GM19463 (cell line): Measurements from ENCODE around the gene NAIF1.
"Not testable (repeated sequence)": the region's sequence is repeated elsewhere in the genome, so short reads cannot be mapped to it uniquely, and the experiment has no call there.

Experiments
- ATAC-seq: cut with Tn5 transposase; IDR thresholded peaks from one replicate; pipeline ENCODE4 v1.9.1; 2021; ENCODE audit warnings: mild to moderate bottlenecking, moderate library complexity; ENCODE audit not compliant: unreplicated experiment

NAIF1 gene, protein sequence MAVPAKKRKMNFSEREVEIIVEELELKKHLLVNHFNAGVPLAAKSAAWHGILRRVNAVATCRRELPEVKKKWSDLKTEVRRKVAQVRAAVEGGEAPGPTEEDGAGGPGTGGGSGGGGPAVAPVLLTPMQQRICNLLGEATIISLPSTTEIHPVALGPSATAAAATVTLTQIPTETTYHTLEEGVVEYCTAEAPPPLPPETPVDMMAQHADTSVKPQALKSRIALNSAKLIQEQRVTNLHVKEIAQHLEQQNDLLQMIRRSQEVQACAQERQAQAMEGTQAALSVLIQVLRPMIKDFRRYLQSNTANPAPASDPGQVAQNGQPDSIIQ

DNA sequence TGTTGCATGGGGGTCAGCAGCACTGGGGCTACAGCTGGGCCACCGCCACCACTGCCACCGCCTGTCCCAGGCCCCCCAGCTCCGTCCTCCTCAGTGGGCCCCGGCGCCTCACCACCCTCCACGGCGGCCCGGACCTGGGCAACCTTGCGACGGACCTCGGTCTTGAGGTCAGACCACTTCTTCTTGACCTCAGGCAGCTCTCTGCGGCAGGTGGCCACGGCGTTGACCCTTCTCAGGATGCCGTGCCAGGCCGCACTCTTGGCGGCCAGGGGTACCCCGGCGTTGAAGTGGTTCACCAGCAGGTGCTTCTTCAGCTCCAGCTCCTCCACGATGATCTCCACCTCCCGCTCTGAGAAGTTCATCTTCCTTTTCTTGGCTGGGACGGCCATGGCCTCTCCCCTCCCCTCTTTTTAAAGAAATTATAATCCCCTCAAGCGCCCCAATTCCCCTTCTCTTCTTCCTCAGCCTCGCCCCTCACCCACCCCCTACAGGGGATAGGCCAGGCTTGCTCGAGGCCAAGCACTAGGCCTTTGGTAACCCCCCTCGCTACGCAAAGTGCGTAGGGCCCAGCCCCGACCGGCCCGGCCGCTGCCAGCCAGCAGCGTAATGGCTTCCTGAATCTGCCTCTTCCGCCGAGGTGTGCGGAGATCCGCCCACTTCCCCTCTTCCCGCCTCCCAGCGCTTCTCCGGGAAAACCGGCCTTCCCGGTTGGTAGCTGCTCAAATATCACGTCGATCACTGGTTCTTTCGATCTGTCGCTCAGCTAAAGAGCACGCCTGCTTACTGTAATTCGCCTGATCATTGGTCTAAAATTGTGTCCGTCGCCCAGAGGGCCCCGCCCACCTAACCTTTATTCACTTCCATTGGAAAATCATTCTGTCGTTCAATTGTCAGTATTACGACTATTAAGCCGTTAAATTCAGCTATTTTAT lies at the start of gene NAIF1:
Gene NAIF1 (minus strand): TSS at position 608 of the 932 bp plus-strand sequence. CDS start 219 bp downstream, at position 389.
- ATAC-seq = peak; percentile 60

DNA sequence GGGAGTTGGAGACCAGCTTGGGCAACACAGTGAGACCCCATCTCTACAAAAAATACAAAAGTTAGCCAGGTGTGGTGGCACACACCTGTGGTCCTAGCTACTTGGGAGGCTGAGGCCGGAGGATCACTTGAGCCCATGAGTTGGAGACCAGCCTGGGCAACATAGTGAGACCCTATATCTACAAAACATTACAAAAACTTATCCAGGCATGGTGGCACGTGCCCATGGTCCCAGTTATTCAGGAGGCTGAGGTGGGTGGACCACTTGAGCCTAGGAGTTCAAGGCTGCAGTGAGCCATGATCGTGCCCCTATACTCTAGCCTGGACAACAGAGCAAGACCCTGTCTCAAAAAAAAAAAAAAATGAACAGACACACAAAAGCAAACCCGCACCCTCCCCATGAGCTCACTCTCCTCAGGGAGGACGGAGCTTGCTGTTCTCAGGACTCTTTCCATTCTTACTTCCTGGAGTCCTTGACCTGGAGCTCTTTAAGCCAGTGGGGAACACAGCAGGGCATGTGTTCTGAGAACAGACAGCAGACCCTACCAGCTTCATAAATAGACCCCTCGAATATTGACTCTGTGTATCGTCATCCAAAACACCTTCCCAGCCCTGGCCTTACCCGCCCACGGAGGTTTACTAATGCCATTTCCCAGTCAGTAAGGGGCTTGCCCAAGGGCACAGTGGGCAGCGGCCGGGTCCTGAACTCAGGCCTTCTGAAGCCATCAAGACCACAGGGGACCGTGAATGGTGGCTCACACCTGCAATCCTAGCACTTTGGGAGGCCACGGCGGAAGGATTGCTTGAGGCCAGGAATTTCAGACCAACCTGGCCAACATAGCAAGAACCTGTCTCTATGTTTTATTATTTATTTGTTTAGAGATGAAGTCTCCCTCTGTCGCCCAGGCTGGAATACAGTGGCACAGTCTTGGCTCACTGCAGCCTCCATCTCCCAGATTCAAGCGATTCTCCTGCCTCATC lies 49.3 kb upstream of the NAIF1 start:
- ATAC-seq = no peak

DNA sequence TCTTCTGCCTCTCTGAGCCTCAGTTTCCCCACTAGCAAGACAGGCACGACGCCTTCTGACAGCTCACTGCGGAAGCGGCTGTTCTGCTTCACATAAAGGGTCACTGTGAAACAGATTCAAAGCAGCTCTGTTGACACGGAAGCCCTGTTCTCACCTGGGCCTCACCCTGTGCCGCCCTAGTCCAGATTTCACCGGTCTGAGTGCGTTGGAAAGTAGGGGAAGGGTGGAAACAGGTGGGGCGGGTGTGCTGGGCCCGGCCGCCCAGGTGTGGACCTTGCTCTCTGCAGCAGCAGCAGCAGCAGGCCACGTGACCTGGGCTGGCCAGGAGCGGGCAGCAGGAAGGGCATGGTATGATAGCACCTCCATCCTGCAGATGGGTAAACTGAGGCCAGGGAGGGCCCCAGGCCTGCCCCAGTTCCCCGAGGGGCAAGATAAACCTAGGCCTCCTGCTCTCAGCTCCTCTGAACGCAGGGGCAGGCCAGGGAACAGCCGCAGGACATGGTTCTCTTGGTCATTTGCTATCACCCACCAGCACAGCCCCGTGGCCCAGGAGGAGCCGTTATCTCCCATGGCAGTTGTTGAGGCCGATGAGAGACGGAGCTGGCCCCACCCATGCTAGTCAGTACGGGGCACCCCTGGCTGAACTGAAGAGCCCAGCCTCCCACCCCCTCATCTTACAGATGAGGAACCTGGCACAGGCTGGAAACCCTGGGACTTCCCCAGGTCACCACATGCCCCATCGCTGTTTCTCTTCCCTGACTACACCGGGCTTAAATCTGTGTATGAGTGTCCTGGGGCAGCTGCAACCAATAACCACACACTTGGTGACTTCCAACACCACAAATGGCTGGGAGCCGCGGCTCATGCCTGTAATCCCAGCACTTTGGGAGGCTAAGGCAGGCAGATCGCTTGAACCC lies 48.3 kb upstream of the NAIF1 start:
- ATAC-seq = peak; percentile 72

DNA sequence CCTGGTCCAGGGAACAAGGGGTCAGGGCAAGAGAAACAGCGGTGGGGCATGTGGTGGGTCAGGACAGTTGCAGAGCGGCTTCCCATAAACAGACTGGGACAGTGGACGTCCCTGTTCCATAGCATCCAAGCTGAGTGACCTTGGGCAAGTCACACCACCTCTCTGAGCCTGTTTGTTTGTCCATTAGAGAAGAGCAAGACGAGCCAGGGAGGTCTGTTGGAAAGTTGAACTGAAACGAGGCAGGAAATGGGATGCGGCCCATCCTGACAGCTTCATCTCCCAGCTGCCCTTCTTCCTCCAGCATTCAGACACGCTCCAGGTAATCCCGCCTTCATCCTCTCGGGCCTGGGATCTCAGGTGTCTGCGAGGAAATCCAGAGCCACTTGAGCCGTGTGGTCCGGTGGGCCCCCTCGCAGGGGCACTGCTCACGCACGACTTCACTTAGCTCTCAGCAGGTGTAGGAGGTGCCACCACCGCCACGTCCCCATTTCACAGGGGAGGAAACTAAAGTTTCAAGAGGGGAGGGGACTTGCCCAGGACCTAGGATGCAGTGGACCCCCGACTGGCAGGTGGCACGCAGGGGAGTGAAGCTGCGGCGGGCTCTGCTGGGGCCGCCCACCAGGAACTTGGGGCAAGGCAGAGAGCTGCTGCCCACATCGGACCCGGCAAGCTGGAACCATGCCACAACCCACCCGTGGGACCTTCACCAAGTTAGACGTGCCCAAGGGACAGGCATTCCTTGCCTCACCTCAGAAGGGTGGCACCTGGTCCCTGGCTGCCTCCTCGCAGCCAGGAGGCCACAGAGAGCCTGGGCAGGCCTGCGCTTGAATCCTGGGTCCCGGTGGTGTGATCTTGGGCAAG lies 47.4 kb upstream of the NAIF1 start:
- ATAC-seq = no peak

DNA sequence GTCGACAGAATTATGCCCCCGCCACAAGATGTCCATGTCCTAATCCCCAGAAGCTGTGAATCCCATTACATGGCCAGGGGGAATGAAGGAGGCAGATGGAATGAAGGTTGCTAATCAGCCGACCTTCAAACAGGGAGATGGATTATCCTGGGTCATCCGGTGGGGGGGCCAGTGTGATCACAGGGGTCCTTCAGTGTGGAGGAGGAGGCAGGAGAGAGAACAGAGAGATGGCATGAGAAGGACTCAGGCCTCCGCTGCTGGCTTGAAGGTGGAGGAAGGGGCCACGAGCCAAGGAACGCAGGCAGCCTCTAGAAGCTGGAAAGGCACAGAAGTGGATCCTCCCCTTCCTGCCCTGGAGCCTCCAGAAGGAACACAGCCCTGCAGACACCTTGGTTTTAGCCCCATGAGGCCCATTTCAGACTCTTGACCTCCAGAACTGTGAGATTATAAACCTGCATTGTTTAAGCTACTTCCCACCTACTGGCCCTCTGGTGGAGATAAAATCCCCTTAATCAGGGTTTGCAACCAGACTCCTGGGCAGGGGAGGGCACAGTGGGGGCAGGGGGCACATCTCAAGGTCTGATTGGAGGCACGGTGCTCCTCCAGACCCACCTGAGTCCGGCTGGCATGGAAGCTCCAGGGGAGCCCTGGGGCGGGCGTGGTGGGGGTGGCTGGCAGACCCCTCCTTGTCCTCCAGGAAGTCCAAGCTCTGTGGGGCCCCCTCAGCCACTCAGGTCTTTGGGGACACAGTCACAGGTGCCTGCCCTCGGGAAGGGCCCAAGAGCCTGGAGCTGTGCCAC lies 46.6 kb upstream of the NAIF1 start:
- ATAC-seq = no peak

DNA sequence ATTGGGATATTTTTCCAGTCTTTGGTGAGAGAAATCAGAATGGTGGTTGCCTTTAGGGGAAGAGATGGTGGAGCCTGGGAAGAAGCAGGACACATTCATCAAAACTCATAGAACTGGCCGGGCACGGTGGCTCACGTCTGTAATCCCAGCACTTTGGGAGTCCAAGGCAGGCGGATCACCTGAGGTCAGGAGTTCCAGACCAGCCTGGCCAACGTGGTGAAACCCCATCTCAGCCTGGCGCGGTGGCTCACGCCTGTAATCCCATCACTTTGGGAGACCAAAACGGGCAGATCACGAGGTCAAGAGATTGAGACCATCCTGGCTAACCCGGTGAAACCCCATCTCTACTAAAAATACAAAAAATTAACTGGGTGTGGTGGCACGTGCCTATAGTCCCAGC lies 44.6 kb upstream of the NAIF1 start:
- ATAC-seq = not testable (repeated sequence)

DNA sequence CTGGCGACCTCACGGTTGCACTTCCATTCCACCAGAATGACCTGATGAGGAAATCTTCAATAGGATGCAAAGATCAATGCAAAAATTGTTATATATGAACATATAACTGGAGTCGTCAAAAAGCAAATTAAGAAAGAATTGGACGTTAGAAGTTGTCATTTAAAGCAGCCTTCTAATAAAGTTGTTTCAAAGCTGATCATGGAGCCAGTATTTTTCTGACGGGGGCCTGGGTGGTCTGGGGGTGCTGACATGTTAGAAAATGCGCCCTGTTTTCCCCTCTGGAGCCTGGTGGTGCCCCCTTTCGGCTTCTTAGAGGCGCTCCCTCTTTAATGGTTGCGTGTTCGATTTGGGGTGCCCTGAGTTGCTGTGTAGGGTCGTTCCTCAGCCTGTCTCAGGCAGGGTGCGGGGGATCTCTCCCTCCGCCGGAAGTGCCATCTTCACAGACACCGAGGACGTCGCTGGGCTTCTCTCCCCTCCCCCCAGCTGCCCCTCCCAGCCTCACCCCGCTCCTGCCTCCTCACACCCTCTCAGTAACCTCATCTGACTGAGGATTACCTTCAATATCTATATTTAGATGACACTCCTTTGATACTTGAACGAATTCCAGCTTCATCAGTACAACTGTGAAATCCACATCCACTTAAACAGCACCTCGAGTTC lies 42.1 kb upstream of the NAIF1 start:
- ATAC-seq = no peak

DNA sequence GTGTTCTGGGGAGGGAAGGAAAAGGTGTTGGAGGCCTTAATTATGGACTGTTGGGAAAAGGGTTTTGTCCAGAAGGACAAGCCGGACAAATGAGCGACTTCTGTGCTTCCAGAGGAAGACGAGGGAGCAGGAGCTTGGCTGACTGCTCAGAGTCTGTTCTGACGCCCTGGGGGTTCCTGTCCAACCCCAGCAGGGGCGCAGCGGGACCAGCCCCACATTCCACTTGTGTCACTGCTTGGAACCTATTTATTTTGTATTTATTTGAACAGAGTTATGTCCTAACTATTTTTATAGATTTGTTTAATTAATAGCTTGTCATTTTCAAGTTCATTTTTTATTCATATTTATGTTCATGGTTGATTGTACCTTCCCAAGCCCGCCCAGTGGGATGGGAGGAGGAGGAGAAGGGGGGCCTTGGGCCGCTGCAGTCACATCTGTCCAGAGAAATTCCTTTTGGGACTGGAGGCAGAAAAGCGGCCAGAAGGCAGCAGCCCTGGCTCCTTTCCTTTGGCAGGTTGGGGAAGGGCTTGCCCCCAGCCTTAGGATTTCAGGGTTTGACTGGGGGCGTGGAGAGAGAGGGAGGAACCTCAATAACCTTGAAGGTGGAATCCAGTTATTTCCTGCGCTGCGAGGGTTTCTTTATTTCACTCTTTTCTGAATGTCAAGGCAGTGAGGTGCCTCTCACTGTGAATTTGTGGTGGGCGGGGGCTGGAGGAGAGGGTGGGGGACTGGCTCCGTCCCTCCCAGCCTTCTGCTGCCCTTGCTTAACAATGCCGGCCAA lies 41.3 kb upstream of the NAIF1 start:
- ATAC-seq = no peak

DNA sequence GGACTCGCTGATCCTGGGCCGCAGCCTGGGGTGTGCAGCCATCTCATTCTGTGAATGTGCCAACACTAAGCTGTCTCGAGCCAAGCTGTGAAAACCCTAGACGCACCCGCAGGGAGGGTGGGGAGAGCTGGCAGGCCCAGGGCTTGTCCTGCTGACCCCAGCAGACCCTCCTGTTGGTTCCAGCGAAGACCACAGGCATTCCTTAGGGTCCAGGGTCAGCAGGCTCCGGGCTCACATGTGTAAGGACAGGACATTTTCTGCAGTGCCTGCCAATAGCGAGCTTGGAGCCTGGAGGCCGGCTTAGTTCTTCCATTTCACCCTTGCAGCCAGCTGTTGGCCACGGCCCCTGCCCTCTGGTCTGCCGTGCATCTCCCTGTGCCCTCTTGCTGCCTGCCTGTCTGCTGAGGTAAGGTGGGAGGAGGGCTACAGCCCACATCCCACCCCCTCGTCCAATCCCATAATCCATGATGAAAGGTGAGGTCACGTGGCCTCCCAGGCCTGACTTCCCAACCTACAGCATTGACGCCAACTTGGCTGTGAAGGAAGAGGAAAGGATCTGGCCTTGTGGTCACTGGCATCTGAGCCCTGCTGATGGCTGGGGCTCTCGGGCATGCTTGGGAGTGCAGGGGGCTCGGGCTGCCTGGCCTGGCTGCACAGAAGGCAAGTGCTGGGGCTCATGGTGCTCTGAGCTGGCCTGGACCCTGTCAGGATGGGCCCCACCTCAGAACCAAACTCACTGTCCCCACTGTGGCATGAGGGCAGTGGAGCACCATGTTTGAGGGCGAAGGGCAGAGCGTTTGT lies 40.5 kb upstream of the NAIF1 start:
- ATAC-seq = no peak

DNA sequence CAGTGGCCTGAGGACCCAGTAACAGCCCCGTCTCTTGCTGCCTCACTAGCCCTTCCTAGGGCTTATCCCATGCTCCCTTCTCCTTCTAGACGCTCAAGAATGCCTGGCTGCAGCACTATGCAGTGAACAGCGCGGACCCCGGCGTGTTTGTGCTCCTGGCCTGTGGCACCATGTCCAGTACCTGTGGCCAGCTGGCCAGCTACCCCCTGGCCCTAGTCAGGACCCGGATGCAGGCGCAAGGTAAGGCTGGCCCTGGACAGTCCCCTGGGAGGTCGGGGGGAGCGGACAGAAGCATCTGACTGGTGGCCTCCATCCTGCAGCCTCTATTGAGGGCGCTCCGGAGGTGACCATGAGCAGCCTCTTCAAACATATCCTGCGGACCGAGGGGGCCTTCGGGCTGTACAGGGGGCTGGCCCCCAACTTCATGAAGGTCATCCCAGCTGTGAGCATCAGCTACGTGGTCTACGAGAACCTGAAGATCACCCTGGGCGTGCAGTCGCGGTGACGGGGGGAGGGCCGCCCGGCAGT lies 39.9 kb upstream of the NAIF1 start:
- no peak for ATAC-seq

DNA sequence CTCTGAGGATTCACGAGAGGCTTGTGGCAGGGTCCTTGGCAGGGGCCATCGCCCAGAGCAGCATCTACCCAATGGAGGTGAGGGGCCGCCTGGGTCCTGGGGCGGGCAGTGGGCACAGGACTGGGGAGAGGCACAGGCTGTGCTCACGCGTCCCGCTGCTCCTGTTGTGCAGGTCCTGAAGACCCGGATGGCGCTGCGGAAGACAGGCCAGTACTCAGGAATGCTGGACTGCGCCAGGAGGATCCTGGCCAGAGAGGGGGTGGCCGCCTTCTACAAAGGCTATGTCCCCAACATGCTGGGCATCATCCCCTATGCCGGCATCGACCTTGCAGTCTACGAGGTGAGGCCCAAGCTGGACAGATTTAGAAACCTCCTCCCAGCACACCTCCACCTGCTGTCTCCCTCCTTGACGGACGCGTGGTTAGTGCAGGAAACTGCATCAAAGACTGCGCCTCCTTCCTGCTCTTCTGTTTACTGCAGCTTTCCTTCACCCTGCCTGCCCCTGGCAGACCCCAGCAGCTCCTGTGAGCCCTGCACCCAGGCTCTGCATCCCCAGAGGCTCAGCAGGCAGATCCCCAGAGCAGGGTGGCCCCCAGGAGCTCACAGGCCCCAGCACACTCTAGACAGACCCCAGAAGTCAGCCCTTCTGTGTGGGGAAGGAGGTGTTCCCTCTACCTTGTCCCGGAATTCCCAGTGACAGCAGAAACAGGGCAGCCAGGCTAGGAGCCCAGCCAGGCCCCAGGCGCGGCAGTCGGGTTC lies 39.2 kb upstream of the NAIF1 start:
- no peak for ATAC-seq

DNA sequence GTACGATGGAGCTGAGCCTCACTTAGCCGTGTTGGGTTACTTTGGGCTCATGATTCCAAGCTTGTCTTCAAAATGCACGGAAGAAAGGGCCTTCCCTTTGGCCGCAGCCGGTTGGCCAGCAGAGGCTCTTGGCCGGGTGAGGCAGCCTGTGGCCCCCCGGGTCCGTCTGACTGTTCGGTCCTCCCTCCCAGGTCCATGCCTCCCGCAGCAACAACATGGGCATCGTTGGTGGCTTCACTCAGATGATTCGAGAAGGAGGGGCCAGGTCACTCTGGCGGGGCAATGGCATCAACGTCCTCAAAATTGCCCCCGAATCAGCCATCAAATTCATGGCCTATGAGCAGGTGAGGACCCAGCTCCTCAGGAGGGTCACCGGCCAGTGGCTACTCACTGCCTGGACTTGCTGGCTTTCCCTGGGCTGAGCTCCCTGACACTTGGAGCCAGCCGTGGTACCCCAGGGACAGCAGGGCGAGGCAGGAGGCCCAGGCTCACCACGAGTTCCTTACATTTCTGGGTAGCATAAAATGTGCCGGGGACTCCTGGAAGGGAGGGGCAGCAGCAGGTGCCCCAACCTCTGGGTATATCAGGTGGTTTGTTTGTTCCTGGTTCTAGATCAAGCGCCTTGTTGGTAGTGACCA lies 38.5 kb upstream of the NAIF1 start:
- no peak for ATAC-seq

DNA sequence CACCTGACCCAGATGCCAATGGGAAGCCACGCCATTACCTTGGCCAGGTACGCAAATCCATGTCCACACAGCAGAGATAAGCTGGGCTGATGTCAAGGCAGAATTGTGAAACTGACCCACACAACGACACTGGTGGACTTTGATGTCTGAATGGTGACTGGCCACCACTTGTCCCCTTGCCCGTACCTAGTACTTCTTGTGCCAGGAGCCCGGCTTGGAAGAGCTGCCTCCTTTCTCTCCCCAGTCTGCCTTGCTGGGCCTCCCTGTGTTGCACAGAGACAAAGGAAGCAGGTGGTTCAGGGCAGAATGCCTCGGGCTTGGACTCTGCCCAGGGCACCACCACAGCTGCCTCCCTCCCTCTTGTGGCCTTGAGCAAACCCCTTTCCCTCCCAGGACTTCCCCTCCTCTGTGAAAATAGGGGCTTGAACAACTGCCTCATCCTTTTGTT lies 37.1 kb upstream of the NAIF1 start:
- ATAC-seq = no peak

DNA sequence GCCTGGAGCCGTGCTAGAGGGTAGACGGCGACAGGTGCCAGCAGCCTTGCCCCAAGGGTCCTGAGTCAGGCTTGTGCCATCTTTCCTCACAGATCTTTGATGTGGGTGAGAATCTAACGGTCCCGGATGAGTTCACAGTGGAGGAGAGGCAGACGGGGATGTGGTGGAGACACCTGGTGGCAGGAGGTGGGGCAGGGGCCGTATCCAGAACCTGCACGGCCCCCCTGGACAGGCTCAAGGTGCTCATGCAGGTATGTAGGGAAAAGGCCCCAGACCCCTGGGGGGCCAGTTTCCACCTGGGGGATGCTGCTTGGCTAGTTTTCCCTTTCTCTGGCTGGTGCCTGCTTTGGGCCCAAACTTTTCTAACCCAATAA lies 36.5 kb upstream of the NAIF1 start:
- no peak for ATAC-seq
